Dedifferentiated amniotic fluid mesenchymal stem cell (primary cell): ENCODE results near the gene SPINT2.
"Not testable (repeated sequence)": the region's sequence is repeated elsewhere in the genome, so short reads cannot be mapped to it uniquely, and the experiment has no call there.

Source experiments
- DNase-seq: peaks from one replicate; pipeline ENCODE4 v3.0.0-alpha.2; 2016; ENCODE audit errors: extremely low spot score

SPINT2 gene

GRCh38 chr19:38239816-38240215 is 24.6 kb upstream of the SPINT2 start:
- DNase-seq: no peak

- DNase-seq: no peak
Measured at GRCh38 chr19:38243279-38243673, 21.1 kb upstream of the SPINT2 start.

DNA sequence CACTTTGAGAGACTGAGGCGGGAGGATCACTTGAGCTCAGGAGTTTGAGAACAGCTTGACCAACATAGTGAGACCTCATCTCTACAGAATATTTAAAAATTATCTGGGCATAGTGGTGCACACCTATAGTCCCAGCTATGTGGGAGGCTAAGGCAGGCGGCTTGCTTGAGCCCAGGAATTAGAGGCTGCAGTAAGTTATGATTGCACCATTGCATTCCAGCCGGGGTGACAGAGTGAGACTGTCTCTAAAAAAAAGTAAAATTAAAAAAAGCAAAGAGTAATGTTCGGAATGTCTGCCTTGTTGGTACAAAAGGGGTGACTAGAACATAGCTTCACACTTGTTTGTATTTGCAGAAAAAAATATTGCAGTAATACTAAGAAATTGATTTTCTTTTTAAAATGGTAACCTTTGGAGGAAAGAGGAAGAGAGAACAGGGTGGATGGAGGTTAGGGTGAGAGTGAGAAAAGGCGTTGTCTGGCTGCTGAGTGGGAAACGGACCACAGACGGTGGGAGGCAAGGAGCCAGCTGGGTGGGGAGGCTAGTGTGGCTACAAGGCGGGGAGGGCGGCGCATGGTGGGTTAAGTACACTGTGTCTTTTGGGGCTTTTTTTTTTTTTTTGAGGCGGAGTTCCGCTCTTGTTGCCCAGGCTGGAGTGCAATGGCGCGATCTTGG is 18.4 kb upstream of the SPINT2 start:
- DNase-seq: no peak

- no peak for DNase-seq
Measured at GRCh38 chr19:38247126-38247525, 17.2 kb upstream of the SPINT2 start.

GRCh38 chr19:38247734-38248268 is 16.6 kb upstream of the SPINT2 start:
- no peak for DNase-seq

- no peak for DNase-seq
Measured at GRCh38 chr19:38248421-38248820, 16.0 kb upstream of the SPINT2 start.

GRCh38 chr19:38250428-38250820 is 13.9 kb upstream of the SPINT2 start:
- DNase-seq: no peak

DNA sequence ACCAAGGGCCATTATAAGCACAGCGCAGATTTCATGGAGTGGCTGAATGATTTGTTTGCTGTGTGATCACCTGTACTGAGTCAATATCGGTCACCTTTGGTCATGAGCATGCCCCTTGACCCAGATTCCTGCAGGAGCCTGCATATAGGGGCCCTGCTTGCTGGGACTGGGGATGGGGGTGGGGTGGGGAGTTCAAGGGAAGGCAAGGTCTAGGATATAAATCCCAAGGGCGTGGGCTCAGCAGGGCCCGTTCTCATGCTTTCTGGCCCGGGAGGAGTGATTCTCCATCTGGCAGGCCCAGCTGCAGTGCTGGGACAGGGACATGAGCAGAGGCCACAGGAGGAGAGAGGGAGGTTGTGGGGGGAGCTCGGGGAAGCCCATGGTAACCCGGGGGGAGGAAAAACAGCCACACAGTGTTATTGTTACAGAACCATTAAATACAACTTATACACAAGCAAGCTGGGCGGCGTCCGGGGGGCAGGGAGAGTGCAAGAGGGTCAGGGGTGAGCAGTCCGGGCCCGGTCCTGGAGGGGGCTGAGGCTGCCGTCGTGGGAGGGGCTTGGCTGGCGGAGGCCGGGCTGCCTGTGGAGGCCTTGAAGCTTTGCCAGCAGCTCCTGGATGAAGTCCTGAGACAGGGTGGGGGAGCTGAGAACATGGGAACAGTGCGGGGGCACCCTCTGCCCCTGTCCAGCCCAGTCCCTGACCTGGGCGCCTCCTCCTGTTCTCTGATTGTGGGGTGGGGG is 13.4 kb upstream of the SPINT2 start:
- no peak for DNase-seq

DNA sequence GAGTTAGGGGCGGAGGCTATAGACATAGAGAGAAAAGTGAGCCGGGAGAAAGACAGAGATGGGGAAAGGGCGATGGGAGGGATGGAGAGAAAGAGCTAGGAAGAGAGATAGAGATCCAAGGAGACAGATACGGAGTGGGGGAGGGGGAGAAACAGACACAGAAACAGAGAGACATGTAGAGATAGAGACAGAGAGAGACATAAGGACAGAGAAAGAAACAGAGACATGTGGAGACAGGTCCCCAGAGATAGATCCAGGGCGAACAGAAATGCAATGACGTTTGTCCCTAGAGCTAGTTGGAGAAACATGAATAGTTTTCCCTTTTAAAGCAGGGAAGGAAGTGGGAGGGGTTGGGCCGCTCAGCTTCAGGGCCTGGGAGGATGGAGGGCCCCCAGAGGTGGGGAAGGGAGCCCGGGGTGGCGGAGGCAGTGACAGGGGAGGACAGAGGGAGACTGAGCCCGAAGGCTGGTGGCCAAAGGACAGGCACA is 12.8 kb upstream of the SPINT2 start:
- no peak for DNase-seq

DNA sequence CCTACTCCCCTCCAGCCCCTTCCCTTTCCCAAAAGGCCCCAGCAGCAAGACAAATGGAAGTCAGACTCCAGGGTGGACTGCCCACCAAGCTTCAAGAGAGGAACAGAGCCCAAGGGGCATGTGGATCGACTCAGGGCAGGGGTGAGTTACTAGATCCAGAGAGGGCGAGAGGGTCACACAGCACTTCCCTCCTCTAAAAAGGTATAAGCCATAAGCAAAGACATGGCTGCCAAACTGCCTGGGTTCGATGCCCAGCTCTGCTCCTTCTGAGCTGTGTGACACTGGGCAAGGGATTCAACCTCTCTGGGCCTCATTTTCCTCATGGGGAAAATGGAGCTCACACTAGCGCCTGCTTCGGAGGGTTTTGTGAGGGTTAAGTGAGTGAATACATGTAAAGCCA is 12.0 kb upstream of the SPINT2 start:
- DNase-seq: no peak

GRCh38 chr19:38252941-38253691 is 11.3 kb upstream of the SPINT2 start:
- no peak for DNase-seq

GRCh38 chr19:38253788-38254187 is 10.6 kb upstream of the SPINT2 start:
- no peak for DNase-seq

DNA sequence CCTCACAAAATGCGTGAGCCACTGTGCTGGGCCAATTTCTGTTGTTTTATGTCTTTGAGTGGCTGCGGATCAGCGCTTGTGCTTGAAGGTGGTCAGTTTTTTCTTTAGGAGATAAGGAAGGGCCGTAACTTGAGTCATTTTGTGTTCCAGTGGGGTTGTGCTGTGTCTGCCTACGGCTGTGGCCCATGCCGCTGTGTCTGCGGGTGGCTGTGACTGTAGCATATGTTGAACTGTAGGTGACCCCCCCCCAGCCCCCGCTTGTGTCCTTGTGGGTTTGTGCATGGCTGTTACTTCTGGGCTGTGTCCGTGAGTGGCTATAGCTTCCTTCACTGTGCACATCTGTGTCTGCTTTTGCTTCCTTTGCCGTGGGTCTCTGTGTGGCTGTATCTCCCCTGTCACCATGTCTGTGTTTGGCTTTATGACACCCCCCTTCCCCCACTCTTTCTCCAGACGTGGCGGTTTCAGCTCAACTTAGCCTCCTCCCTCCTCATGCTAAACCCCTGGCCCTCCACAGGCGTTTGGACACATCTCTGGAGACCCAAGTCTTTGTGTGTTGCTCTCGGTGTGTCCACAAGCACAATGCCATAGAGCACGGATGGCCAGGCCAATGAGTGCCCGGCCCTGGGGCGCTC is 8.9 kb upstream of the SPINT2 start:
- DNase-seq: no peak

DNA sequence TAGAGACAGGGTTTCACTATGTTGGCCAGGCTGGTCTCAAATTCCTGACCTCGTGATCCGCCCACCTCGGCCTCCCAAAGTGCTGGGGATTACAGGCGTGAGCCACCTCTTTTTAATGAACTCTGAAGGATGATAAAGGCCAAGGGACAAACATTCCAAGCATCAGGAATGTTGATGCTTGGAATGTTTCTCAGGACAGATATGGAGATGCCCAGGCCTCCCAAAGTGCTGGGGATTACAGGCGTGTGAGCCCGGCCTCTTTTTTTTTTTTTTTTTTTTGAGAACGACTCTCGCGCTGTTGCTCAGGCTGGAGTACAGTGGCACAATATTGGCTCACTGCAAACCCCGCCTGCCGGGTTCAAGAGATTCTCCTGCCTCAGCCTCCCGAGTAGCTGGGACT is 2.4 kb upstream of the SPINT2 start:
- not testable (repeated sequence) for DNase-seq

DNA sequence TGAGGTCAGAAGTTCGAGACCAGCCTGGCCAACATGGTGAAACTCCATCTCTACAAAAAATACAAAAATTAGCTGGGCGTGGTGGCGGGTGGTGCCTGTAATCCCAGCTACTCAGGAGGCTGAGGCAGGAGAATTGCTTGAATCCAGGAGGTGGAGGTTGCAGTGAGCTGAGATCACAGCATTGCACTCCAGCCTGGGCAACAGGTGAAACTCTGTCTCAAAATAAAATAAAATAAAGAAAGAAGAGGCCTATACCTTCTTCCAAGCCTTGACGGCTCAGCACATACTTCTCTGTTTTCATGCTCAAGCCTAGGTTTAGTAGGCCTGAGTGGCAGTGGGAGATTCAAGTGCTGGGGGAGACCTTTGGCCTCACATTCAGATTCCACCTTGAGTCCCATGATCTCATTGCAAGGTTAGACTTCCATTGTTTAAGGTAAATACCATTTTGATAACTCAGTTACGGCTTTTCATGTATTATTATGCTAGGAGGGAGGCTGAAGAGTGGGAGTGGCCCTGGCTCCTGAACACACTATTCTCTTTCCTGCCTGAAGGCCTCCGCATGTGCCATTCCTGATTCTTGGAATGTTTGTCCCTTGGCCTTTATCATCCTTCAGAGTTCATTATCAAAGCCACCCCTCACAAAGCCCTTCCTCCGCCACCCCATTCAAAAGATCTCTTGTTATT is 1.6 kb upstream of the SPINT2 start:
- DNase-seq: no peak

- no peak for DNase-seq
Measured at GRCh38 chr19:38263689-38264485, 486 bp upstream of the SPINT2 start.

DNA sequence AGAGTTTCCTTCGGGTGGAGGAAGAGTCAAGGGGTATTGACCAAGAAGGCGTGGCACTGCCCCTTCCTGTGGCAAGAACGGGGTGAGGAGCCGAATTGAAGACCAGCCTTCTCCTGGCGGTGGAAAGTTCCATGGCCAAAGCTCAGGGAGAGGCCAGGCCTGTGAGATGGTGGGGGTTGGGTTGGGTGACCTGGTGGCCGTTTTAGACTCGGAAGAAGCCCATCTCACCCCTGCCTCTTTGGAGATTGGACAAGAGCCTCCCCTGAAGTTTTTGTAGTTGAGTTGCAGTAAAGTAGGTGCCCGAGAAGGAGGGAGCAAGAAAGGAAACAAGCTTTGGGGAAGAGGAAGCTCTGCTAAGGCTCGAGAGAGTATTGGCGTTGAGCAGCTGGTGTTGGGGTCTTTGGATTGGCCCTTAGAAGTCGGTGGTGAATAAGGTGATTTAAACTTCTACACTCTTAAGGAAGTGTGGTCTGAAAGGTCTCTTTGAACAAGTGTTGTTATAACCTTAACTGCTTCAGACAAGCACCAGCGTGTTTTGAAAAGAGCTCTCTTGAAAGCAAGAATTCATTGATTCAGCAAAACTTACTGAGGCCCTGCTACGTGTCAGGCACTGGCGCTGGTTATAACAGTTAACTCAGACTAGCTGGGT is 964 bp downstream of the SPINT2 start:
- no peak for DNase-seq

DNA sequence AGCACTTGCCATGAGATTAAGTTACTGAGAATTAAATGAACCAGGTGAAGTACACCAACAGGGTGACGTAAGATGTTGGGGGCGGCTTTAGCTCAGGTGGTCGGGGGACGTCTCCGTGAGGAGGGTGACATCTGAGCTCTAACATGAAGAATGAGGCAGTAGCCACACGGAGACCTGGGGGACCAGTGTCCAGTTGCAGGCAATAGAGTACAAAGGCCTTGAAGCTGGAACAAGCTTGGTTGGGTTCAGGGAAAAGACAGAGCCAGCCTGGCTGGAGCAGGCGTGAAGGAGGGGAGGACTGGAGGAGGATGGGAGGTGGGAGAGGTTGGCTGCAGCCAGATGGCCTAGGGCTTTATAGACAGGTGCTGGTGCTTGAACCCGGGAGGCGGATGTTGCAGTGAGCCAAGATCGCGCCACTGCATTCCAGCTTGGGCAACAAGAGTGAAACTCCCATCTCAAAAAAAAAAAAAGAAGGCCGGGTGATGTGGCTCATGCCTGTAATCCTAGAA is 1.6 kb downstream of the SPINT2 start:
- DNase-seq: no peak

GRCh38 chr19:38266981-38267597 is 2.7 kb downstream of the SPINT2 start:
- peak; percentile 30 for DNase-seq
